Measurements from ENCODE around the gene ASIC4.
A peak's percentile ranks its signal among the peaks of the same experiment; 100 is the strongest.

Gene ASIC4

GRCh38 chr2:219521066-219521880 is 7.0 kb downstream of the ASIC4 start:
- DNase-seq (ENCODE audit: low read depth in 2 of 2), result peak; percentile 36 to 61
- TF ChIP-seq CTCF (IDR thresholded peaks at IDR 0.05; ENCODE audit: low read depth, low read length), result peak; percentile 87
- H3K4me3 ChIP-seq (replicated peaks in 1 of 2; ENCODE audit: low read depth in 2 of 2, low read length in 2 of 2), result no peak overlapping the region

GRCh38 chr2:219522111-219523030 is 8.1 kb downstream of the ASIC4 start:
- H3K4me3 ChIP-seq (replicated peaks in 1 of 2; ENCODE audit: low read depth in 2 of 2, low read length in 2 of 2), result peak overlapping the region in 1 of 2 donors; percentile 18
- DNase-seq (ENCODE audit: low read depth in 2 of 2), result peak; percentile 54 to 58
- TF ChIP-seq CTCF (IDR thresholded peaks at IDR 0.05; ENCODE audit: low read depth, low read length), result no peak

- no peak for TF ChIP-seq CTCF (IDR thresholded peaks at IDR 0.05; ENCODE audit: low read depth, low read length)
- H3K4me3 ChIP-seq (replicated peaks in 1 of 2; ENCODE audit: low read depth in 2 of 2, low read length in 2 of 2), result peak overlapping the region in 1 of 2 donors; percentile 18
- DNase-seq (ENCODE audit: low read depth in 2 of 2), result no peak
These were observed 8.9 kb downstream of the ASIC4 start for GRCh38 chr2:219523031-219523671.

- no peak for TF ChIP-seq CTCF (IDR thresholded peaks at IDR 0.05; ENCODE audit: low read depth, low read length)
- H3K4me3 ChIP-seq (replicated peaks in 1 of 2; ENCODE audit: low read depth in 2 of 2, low read length in 2 of 2), result no peak overlapping the region
- no peak for DNase-seq (ENCODE audit: low read depth in 2 of 2)
These were observed 10.5 kb downstream of the ASIC4 start for GRCh38 chr2:219524817-219525216.

GRCh38 chr2:219525533-219526232 is 11.4 kb downstream of the ASIC4 start:
- no peak overlapping the region for H3K4me3 ChIP-seq (replicated peaks in 1 of 2; ENCODE audit: low read depth in 2 of 2, low read length in 2 of 2)
- peak in 1 of 2 donors; percentile 50 for DNase-seq (ENCODE audit: low read depth in 2 of 2)
- no peak for TF ChIP-seq CTCF (IDR thresholded peaks at IDR 0.05; ENCODE audit: low read depth, low read length)

Measured in cardiac fibroblast (primary cell).